CD4-positive, alpha-beta memory T cell (primary cell): Measurements from ENCODE around the gene TGM4. TPM values are rescaled to one million over a fixed set of nuclear protein-coding genes. Genes with fewer than 3 reads are reported as not detected.
"Not testable (repeated sequence)": the region's sequence is repeated elsewhere in the genome, so short reads cannot be mapped to it uniquely, and the experiment has no call there.

ENCODE experiments used
- CTCF ChIA-PET: fragments of 350-600 bp; sonication (Branson Sonifier 250); formaldehyde crosslinking; loops from one replicate; lab custom pipeline; 2021; ENCODE audit warnings: inconsistent platforms; ENCODE audit not compliant: partially characterized antibody; lab: Charles Lee
- POLR2A ChIA-PET: fragments of 350-600 bp; sonication (Branson Sonifier 250); formaldehyde crosslinking; loops from one replicate; lab custom pipeline; 2021; ENCODE audit not compliant: partially characterized antibody; lab: Charles Lee
- DNase-seq, 5 donors: peaks; one replicate each; pipeline versions ENCODE4 v3.0.0 to v3.0.0-alpha.2; 2020 to 2022; ENCODE audit warnings: mixed read lengths in 1 of 5
- H3K27ac ChIP-seq: one replicate; pipeline ENCODE4 v1.7.0; 2013; ENCODE audit warnings: low read depth, low read length
- H3K27me3 ChIP-seq: 2 replicates; pipeline ENCODE4 v1.7.0; 2013; ENCODE audit warnings: mild to moderate bottlenecking, low read length, moderate library complexity; ENCODE audit not compliant: insufficient read depth
- H3K36me3 ChIP-seq: 2 replicates; pipeline ENCODE4 v1.7.0; 2013; ENCODE audit warnings: mild to moderate bottlenecking, low read length, moderate library complexity; ENCODE audit not compliant: insufficient read depth
- H3K4me1 ChIP-seq: 2 replicates; pipeline ENCODE4 v1.7.0; 2013; ENCODE audit warnings: mild to moderate bottlenecking, low read length, moderate library complexity; ENCODE audit not compliant: insufficient read depth
- H3K4me3 ChIP-seq, 2 donors: one replicate each; pipeline ENCODE4 v1.7.0; 2013; ENCODE audit warnings: low read length in 2 of 2, mild to moderate bottlenecking in 1 of 2
- H3K9me3 ChIP-seq, 2 donors: one replicate each; pipeline ENCODE4 v1.7.0; 2013; ENCODE audit warnings: low read length in 2 of 2, control low read depth in 1 of 2; ENCODE audit not compliant: control insufficient read depth in 1 of 2
- H3K27ac Mint-ChIP-seq, 7 donors: one replicate each; pipeline ENCODE4 v1.8.0; 2020 to 2021; ENCODE audit warnings: mixed read lengths in 7 of 7, mild to moderate bottlenecking in 6 of 7, inconsistent platforms in 3 of 7, moderate library complexity in 3 of 7
- H3K27me3 Mint-ChIP-seq, 2 donors: one replicate each; pipeline ENCODE4 v1.8.0; 2020 to 2021; ENCODE audit warnings: mixed read lengths in 2 of 2
- H3K36me3 Mint-ChIP-seq, 2 donors: one replicate each; pipeline ENCODE4 v1.8.0; 2020 to 2021; ENCODE audit warnings: mixed read lengths in 2 of 2, inconsistent platforms in 1 of 2, mild to moderate bottlenecking in 1 of 2
- H3K4me1 Mint-ChIP-seq, 4 donors: one replicate each; pipeline ENCODE4 v1.8.0; 2020 to 2021; ENCODE audit warnings: mixed read lengths in 4 of 4, mild to moderate bottlenecking in 1 of 4
- H3K4me3 Mint-ChIP-seq, 8 donors: one replicate each; pipeline ENCODE4 v1.8.0; 2020 to 2021; ENCODE audit warnings: mixed read lengths in 8 of 8, mild to moderate bottlenecking in 7 of 8, moderate library complexity in 6 of 8, inconsistent platforms in 3 of 8
- H3K9me3 Mint-ChIP-seq, 8 donors: one replicate each; pipeline ENCODE4 v1.8.0; 2020 to 2021; ENCODE audit warnings: mixed read lengths in 8 of 8, mild to moderate bottlenecking in 5 of 8, inconsistent platforms in 3 of 8, moderate library complexity in 1 of 8
- intact Hi-C: fragments of 100-400 bp; cut with micrococcal nuclease; formaldehyde crosslinking; loops from one replicate; pipeline ENCODE4 v1.15.1; 2023
- polyA plus RNA-seq, 2 donors: library from polyadenylated mRNA; unstranded; fragments of 300-500 nt; fragmentation: Illumina TruSeq; gene quantifications; one replicate each; pipeline ENCODE4 v1.2.3, GENCODE V29; 2021
- total RNA-seq, 2 experiments: library from RNA; stranded (reverse); gene quantifications; one replicate each; pipeline ENCODE4 v1.2.3, GENCODE V29; 2021

The TGM4 gene
- total and polyA plus RNA-seq, 4 experiments from 2014 or later, result not detected

GRCh38 chr3:44835684-44836083 lies 38.7 kb upstream of the TGM4 start:
- no peak overlapping the region for H3K4me3 ChIP-seq
- Mint-ChIP-seq H3K27me3 (no peaks in the 10 kb centered on the region), H3K4me3 (no peak overlapping the region), H3K27ac (no peak overlapping the region), H3K36me3 (peaks cover 6 to 11% of the 10 kb centered on the region in 2 donors), H3K4me1 (no peaks in the 10 kb centered on the region), H3K9me3 (peaks cover 0 to 23% (median 15%) of the 10 kb centered on the region in 8 donors)
- no peaks in the 10 kb centered on the region for H3K36me3 ChIP-seq
- no peaks in the 10 kb centered on the region for H3K4me1 ChIP-seq
- H3K27ac ChIP-seq, result no peak overlapping the region
- no peak for DNase-seq
- CTCF ChIA-PET, result interaction anchor here (1.0 kb wide), 1 partner anchor 79 kb away, joined by 3 read pairs; no protein-coding TSS in a partner anchor
- H3K9me3 ChIP-seq, result peaks cover 0 to 5% of the 10 kb centered on the region in 2 donors
- intact Hi-C loops, result no loop called here
- H3K27me3 ChIP-seq, result no peaks in the 10 kb centered on the region
- POLR2A ChIA-PET, result no interaction called here

- Histone ChIP-seq H3K36me3 (no peaks in the 10 kb centered on the region), H3K4me3 (no peak overlapping the region), H3K27ac (no peak overlapping the region), H3K4me1 (no peaks in the 10 kb centered on the region), H3K9me3 (no peaks in the 10 kb centered on the region), H3K27me3 (no peaks in the 10 kb centered on the region)
- Mint-ChIP-seq H3K9me3 (peaks cover 0 to 6% (median 0%) of the 10 kb centered on the region in 8 donors), H3K27me3 (no peaks in the 10 kb centered on the region), H3K4me3 (no peak overlapping the region), H3K4me1 (no peaks in the 10 kb centered on the region), H3K36me3 (peaks cover 0 to 2% of the 10 kb centered on the region in 2 donors), H3K27ac (peak overlapping the region in 1 of 7 donors; percentile 17)
- POLR2A ChIA-PET, result no interaction called here
- intact Hi-C loops, result no loop called here
- CTCF ChIA-PET, result no interaction called here
- no peak for DNase-seq
Observed at GRCh38 chr3:44842376-44842775, 32.0 kb upstream of the TGM4 start.

- no peaks in the 10 kb centered on the region for H3K9me3 ChIP-seq
- no peaks in the 10 kb centered on the region for H3K4me1 ChIP-seq
- H3K27ac ChIP-seq, result no peak overlapping the region
- intact Hi-C loops, result no loop called here
- Mint-ChIP-seq H3K4me1 (no peaks in the 10 kb centered on the region), H3K27ac (no peak overlapping the region), H3K9me3 (no peaks in the 10 kb centered on the region), H3K27me3 (no peaks in the 10 kb centered on the region), H3K4me3 (no peak overlapping the region), H3K36me3 (no peaks in the 10 kb centered on the region)
- H3K36me3 ChIP-seq, result no peaks in the 10 kb centered on the region
- H3K27me3 ChIP-seq, result no peaks in the 10 kb centered on the region
- CTCF ChIA-PET, result interaction anchor here (0.7 kb wide), 1 partner anchor 43 kb away, joined by 3 read pairs; no protein-coding TSS in a partner anchor
- POLR2A ChIA-PET, result no interaction called here
- no peak overlapping the region for H3K4me3 ChIP-seq
- no peak for DNase-seq
Observed at GRCh38 chr3:44845528-44846520, 28.6 kb upstream of the TGM4 start.

GRCh38 chr3:44848634-44849033 lies 25.8 kb upstream of the TGM4 start:
- intact Hi-C loops, result no loop called here
- no peak overlapping the region for H3K4me3 Mint-ChIP-seq
- CTCF ChIA-PET, result no interaction called here
- H3K36me3 Mint-ChIP-seq, result peaks cover 0 to under 1% of the 10 kb centered on the region in 2 donors
- H3K27me3 ChIP-seq, result no peaks in the 10 kb centered on the region
- no peak overlapping the region for H3K27ac ChIP-seq
- H3K27ac Mint-ChIP-seq, result no peak overlapping the region
- POLR2A ChIA-PET, result no interaction called here
- no peak overlapping the region for H3K4me3 ChIP-seq
- H3K4me1 Mint-ChIP-seq, result peaks cover 0 to 1% (median 0%) of the 10 kb centered on the region in 4 donors
- no peaks in the 10 kb centered on the region for H3K27me3 Mint-ChIP-seq
- no peaks in the 10 kb centered on the region for H3K36me3 ChIP-seq
- H3K9me3 ChIP-seq, result no peaks in the 10 kb centered on the region
- peaks cover 0 to 1% (median 0%) of the 10 kb centered on the region in 8 donors for H3K9me3 Mint-ChIP-seq
- no peak for DNase-seq
- H3K4me1 ChIP-seq, result no peaks in the 10 kb centered on the region

GRCh38 chr3:44856663-44857062 lies 17.7 kb upstream of the TGM4 start:
- H3K4me1 Mint-ChIP-seq, CTCF ChIA-PET, H3K27ac ChIP-seq, H3K4me3 Mint-ChIP-seq, H3K4me1 ChIP-seq, H3K27me3 ChIP-seq, H3K9me3 Mint-ChIP-seq, H3K27ac Mint-ChIP-seq, DNase-seq, H3K4me3 ChIP-seq, H3K36me3 Mint-ChIP-seq, H3K36me3 ChIP-seq, H3K9me3 ChIP-seq, POLR2A ChIA-PET, intact Hi-C loops, H3K27me3 Mint-ChIP-seq: not testable (repeated sequence)

GRCh38 chr3:44860117-44860516 lies 14.3 kb upstream of the TGM4 start:
- Histone ChIP-seq H3K4me1 (peaks cover 26% of the 10 kb centered on the region), H3K4me3 (no peak overlapping the region), H3K9me3 (no peaks in the 10 kb centered on the region), H3K27me3 (no peaks in the 10 kb centered on the region), H3K27ac (no peak overlapping the region), H3K36me3 (no peaks in the 10 kb centered on the region)
- peak overlapping the region in 6 of 8 donors; percentile 40 to 78 (median 68) for H3K4me3 Mint-ChIP-seq
- no peaks in the 10 kb centered on the region for H3K27me3 Mint-ChIP-seq
- H3K9me3 Mint-ChIP-seq, result no peaks in the 10 kb centered on the region
- H3K4me1 Mint-ChIP-seq, result peaks cover 11 to 33% (median 24%) of the 10 kb centered on the region in 4 donors
- POLR2A ChIA-PET, result no interaction called here
- intact Hi-C loops, result loop anchor here (2.0 to 5.0 kb wide), 3 partner anchors 349 to 1169 kb away; partner anchors contain the start of genes ABHD5 and TCAIM
- CTCF ChIA-PET, result interaction anchor here (0.7 kb wide), 1 partner anchor 265 kb away, joined by 3 read pairs; no protein-coding TSS in a partner anchor
- DNase-seq, result no peak
- peaks cover 0 to 3% of the 10 kb centered on the region in 2 donors for H3K36me3 Mint-ChIP-seq
- peak overlapping the region in 2 of 7 donors; percentile 13 to 33 for H3K27ac Mint-ChIP-seq
